Skeletal muscle tissue (tissue), 5 donors: ENCODE measurements around the gene PLLP. TPM values are rescaled to one million over a fixed set of nuclear protein-coding genes. Genes with fewer than 3 reads are reported as not detected.

ENCODE experiments used
- H3K27ac ChIP-seq: one replicate; pipeline ENCODE4 v1.7.0; 2013; ENCODE audit warnings: mild to moderate bottlenecking, low read depth, low read length, inconsistent platforms
- H3K27me3 ChIP-seq, 3 donors: one replicate each; pipeline ENCODE4 v1.7.0; 2013; ENCODE audit warnings: low read length in 3 of 3; ENCODE audit not compliant: control insufficient read depth in 3 of 3, insufficient read depth in 3 of 3
- H3K36me3 ChIP-seq, 3 donors: one replicate each; pipeline ENCODE4 v1.7.0; 2013; ENCODE audit warnings: low read length in 3 of 3; ENCODE audit not compliant: control insufficient read depth in 3 of 3, insufficient read depth in 3 of 3
- H3K4me1 ChIP-seq, 3 donors: one replicate each; pipeline ENCODE4 v1.7.0; 2013; ENCODE audit warnings: low read length in 3 of 3, mild to moderate bottlenecking in 3 of 3; ENCODE audit not compliant: control insufficient read depth in 3 of 3, insufficient read depth in 3 of 3
- H3K4me3 ChIP-seq, 3 donors: one replicate each; pipeline ENCODE4 v1.7.0; 2013; ENCODE audit warnings: low read length in 3 of 3
- H3K9ac ChIP-seq, 3 donors: one replicate each; pipeline ENCODE4 v1.7.0; 2013; ENCODE audit warnings: low read length in 3 of 3, mild to moderate bottlenecking in 3 of 3, moderate library complexity in 2 of 3, low read depth in 1 of 3
- H3K9me3 ChIP-seq, 3 donors: one replicate each; pipeline ENCODE4 v1.7.0; 2013; ENCODE audit warnings: low read length in 3 of 3; ENCODE audit not compliant: control insufficient read depth in 3 of 3
- small RNA-seq: library from RNA; depleted of rRNA; stranded (forward); fragments of <200 nt; gene quantifications from one replicate; pipeline ENCODE3, GENCODE V24; 2014
- total RNA-seq: library from RNA; depleted of rRNA; stranded (reverse); fragments of >200 nt; gene quantifications from one replicate; pipeline ENCODE4 v1.2.3, GENCODE V29; 2014
- donor health status: Osteomylitis.

The PLLP gene
- total RNA-seq, 1 donor from 2014 or later: under 0.01 TPM

GRCh38 chr16:57209780-57210179, 74.7 kb downstream of the PLLP start:
- Histone ChIP-seq H3K4me3 (no peak overlapping the region), H3K4me1 (no peaks in the 10 kb centered on the region), H3K9me3 (no peaks in the 10 kb centered on the region), H3K9ac (no peak overlapping the region), H3K27ac (no peak overlapping the region), H3K36me3 (peaks cover 24 to 49% (median 45%) of the 10 kb centered on the region in 3 donors), H3K27me3 (no peaks in the 10 kb centered on the region)

- Histone ChIP-seq H3K36me3 (peaks cover 23 to 45% (median 43%) of the 10 kb centered on the region in 3 donors), H3K27ac (no peak overlapping the region), H3K27me3 (no peaks in the 10 kb centered on the region), H3K9ac (no peak overlapping the region), H3K4me1 (no peaks in the 10 kb centered on the region), H3K4me3 (no peak overlapping the region), H3K9me3 (no peaks in the 10 kb centered on the region)
Measured at GRCh38 chr16:57208926-57209325, 75.5 kb downstream of the PLLP start.

Small RNAs within 50 kb of the gene (small RNA-seq; reads per million reads assigned to genes)
- not detected for gene AC108081.1

Other genes starting within 250 kb of the PLLP start
- 8.9 TPM for gene CPNE2, start 192.1 kb downstream of the PLLP start, total RNA-seq
- gene PSME3IP1, start 98.6 kb downstream of the PLLP start, total RNA-seq: 36.5 TPM
- gene RSPRY1, start 98.3 kb downstream of the PLLP start, total RNA-seq: 36.5 TPM
- 37.1 TPM for gene ARL2BP, start 39.4 kb downstream of the PLLP start, total RNA-seq
- gene CCL22, start 74.1 kb upstream of the PLLP start, total RNA-seq: not detected
- gene CX3CL1, start 87.8 kb upstream of the PLLP start, total RNA-seq: 0.52 TPM
- gene CCL17, start 120.1 kb upstream of the PLLP start, total RNA-seq: not detected
- 56.9 TPM for gene CIAPIN1, start 162.7 kb upstream of the PLLP start, total RNA-seq
- gene COQ9, start 162.8 kb upstream of the PLLP start, total RNA-seq: 32.9 TPM
- 62.6 TPM for gene POLR2C, start 178.0 kb upstream of the PLLP start, total RNA-seq
- 6.8 TPM for gene DOK4, start 201.8 kb upstream of the PLLP start, total RNA-seq